Right atrium auricular region (tissue), 2 donors: ENCODE results near the gene GAL3ST1. TPM values are rescaled to one million over a fixed set of nuclear protein-coding genes. Genes with fewer than 3 reads are reported as not detected.

Experiments used
- DNase-seq: peaks from one replicate; pipeline ENCODE4 v3.0.0-alpha.2; 2019; ENCODE audit warnings: low spot score
- H3K27ac ChIP-seq, 2 donors: fragments of 200-600 bp; sonication (generic); 1 replicate in 1 of 2; 2 replicates in 1 of 2; pipeline ENCODE4 v1.5.1; 2016 to 2019
- H3K27me3 ChIP-seq, 2 donors: fragments of 200-600 bp; sonication (generic); one replicate each; pipeline versions ENCODE4 v1.5.1 to v1.6.0; 2017 to 2019
- H3K36me3 ChIP-seq: fragments of 200-600 bp; sonication (generic); one replicate; pipeline ENCODE4 v1.5.1; 2016
- H3K4me1 ChIP-seq, 2 donors: fragments of 200-600 bp; sonication (generic); one replicate each; pipeline versions ENCODE4 v1.5.1 to v1.6.0; 2017 to 2019
- H3K4me3 ChIP-seq, 2 donors: fragments of 200-600 bp; sonication (generic); 1 replicate in 1 of 2; 2 replicates in 1 of 2; pipeline ENCODE4 v1.5.1; 2017 to 2019; ENCODE audit warnings: mild to moderate bottlenecking in 1 of 2, moderate library complexity in 1 of 2
- H3K9me3 ChIP-seq, 2 donors: fragments of 200-600 bp; sonication (generic); one replicate each; pipeline ENCODE4 v1.5.1; 2019
- total RNA-seq, 2 donors: library from RNA; depleted of rRNA; stranded (reverse); fragments of >200 nt; gene quantifications; one replicate each; pipeline ENCODE4 v1.1.0, GENCODE V29; 2016
- TF ChIP-seq, protein P1 (sequence below), 2 donors: fragments of 200-600 bp; sonication (generic); IDR thresholded peaks; one replicate each; pipeline ENCODE4 v1.5.1; 2019; ENCODE audit warnings: antibody characterized with exemption in 2 of 2

GAL3ST1 gene
- total RNA-seq, 2 donors from 2014 or later = 0.33 to 1.7 TPM

DNA sequence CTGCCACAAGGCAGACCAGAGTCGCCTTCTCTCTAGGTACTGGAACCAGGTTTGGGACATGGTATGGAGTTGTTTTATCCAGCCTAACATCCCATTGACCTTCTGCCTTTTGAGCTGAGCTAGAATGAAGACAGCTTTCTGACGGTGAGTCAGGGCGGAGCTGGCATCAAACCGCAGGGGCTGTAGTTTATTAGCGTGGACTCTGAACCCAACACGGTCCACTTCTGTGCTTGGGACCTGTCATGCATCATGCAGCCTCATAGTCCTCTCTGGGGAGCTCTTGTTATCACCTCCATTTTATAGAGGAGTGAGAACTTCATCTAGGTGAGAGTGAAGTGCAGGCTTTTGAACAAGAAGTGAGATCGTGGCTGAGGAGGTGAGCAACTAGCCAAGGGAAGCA is 8.3 kb downstream of the GAL3ST1 start:
- no peaks in the 10 kb centered on the region for H3K27me3 ChIP-seq
- TF ChIP-seq, protein P1, sequence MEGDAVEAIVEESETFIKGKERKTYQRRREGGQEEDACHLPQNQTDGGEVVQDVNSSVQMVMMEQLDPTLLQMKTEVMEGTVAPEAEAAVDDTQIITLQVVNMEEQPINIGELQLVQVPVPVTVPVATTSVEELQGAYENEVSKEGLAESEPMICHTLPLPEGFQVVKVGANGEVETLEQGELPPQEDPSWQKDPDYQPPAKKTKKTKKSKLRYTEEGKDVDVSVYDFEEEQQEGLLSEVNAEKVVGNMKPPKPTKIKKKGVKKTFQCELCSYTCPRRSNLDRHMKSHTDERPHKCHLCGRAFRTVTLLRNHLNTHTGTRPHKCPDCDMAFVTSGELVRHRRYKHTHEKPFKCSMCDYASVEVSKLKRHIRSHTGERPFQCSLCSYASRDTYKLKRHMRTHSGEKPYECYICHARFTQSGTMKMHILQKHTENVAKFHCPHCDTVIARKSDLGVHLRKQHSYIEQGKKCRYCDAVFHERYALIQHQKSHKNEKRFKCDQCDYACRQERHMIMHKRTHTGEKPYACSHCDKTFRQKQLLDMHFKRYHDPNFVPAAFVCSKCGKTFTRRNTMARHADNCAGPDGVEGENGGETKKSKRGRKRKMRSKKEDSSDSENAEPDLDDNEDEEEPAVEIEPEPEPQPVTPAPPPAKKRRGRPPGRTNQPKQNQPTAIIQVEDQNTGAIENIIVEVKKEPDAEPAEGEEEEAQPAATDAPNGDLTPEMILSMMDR (IDR thresholded peaks at IDR 0.05) = no peak

DNA sequence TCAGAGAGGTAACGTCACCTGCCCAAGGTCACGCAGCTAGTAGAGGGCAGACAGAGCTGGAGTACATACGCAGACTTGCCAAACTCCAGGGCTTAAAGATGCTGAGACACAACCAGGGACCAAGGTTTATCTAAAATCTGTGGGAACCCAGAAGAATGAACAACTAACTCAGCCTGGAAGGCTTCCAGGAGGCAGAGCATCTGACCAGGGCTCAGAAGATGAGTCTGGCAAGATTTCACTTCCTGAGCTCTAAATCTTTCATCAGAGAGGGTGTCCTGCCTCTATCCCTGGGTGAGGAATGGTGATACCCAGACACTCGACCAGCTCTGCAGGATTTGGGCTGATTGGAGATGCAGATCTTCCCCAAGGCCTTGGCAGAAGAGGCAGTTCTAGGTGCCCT is 9.1 kb downstream of the GAL3ST1 start:
- no peak for DNase-seq
- H3K36me3 ChIP-seq = no peaks in the 10 kb centered on the region
- H3K27me3 ChIP-seq = no peaks in the 10 kb centered on the region
- H3K4me3 ChIP-seq = no peak overlapping the region
- H3K27ac ChIP-seq = no peak overlapping the region
- H3K9me3 ChIP-seq = no peaks in the 10 kb centered on the region
- TF ChIP-seq, protein P1 (IDR thresholded peaks at IDR 0.05) = no peak
- no peaks in the 10 kb centered on the region for H3K4me1 ChIP-seq

More for the DNA sequence above, 8.3 kb downstream of the GAL3ST1 start:
- no peak overlapping the region for H3K4me3 ChIP-seq
- H3K9me3 ChIP-seq = no peaks in the 10 kb centered on the region
- H3K4me1 ChIP-seq = no peaks in the 10 kb centered on the region
- H3K36me3 ChIP-seq = no peaks in the 10 kb centered on the region
- no peak overlapping the region for H3K27ac ChIP-seq
- no peak for DNase-seq

DNA sequence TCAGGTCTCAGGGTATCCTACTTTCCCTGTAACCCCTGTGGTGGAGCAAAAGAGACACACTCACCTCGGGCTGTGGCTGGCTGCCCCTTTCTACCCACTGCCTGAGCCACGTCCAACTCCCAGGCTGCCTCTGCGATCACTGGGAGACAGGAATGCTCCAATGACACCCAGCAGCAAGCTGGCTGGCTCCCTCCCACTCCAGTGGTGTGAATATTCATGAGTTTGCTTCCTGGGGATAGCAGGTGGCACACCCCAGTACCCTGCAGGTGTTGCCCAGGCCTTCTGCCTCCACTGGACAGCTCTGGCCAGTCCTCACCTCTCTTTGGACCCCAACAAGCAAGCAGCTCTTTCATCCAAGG is 9.7 kb downstream of the GAL3ST1 start:
- no peak overlapping the region for H3K4me3 ChIP-seq
- no peaks in the 10 kb centered on the region for H3K9me3 ChIP-seq
- no peaks in the 10 kb centered on the region for H3K27me3 ChIP-seq
- H3K4me1 ChIP-seq = no peaks in the 10 kb centered on the region
- no peak overlapping the region for H3K27ac ChIP-seq
- TF ChIP-seq, protein P1 (IDR thresholded peaks at IDR 0.05) = no peak
- H3K36me3 ChIP-seq = no peaks in the 10 kb centered on the region
- no peak for DNase-seq

DNA sequence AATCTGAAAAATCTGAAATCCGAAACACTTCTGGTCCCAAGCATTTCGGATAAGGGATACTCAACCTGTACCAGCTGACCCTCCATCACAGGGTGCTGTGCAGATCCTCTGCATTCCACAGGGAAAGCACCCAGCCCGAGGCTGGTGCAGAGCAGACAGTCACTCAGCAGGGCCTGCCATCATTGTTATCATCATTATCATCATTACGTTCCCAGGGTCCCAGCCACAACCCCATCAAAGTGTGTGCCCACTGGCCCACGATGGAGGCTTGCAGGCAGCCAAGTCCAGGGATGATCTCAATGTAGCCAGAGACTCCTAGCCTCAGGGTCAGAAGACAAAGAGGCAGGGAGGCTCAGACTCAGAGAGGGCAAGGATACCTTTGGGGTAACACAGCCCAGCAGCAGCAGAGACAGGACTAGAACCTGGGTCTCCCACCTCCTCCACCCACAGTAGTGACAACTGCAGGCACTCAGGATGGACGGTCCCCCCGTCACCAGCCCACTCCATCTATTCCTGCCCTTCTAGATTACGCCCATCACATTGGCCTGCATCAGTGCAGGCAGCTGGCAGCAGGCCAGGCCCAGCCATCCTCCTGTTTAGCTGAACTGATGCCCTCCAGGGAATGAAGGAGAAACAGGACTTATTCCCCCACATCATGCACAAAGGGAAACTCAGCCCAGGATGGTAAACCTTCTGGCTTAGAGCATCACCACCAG is 10.3 kb downstream of the GAL3ST1 start:
- TF ChIP-seq, protein P1 (IDR thresholded peaks at IDR 0.05) = no peak
- no peak for DNase-seq
- Histone ChIP-seq H3K27ac (no peak overlapping the region), H3K36me3 (no peaks in the 10 kb centered on the region), H3K27me3 (no peaks in the 10 kb centered on the region), H3K4me3 (no peak overlapping the region), H3K4me1 (no peaks in the 10 kb centered on the region), H3K9me3 (no peaks in the 10 kb centered on the region)

DNA sequence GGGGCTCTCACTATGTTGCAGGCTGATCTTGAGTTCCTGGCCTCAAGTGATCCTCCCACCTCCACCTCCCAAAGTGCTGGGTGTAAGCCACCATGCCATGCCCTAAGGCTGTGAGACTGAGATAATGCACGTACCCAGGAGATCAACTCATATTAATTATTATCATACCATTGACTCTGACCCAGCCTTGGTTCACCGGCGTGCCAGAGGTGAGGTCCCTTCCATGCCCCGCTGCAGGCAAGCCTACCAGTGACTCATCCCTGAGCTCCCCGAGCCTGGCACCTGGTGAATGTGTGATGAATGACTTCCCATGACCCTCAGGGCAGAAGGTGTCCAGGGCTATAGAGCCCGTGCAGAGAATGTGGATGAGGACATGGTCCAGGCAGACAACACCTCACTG is 12.1 kb downstream of the GAL3ST1 start:
- Histone ChIP-seq H3K27me3 (no peaks in the 10 kb centered on the region), H3K9me3 (no peaks in the 10 kb centered on the region), H3K4me1 (no peaks in the 10 kb centered on the region), H3K36me3 (no peaks in the 10 kb centered on the region), H3K4me3 (no peak overlapping the region), H3K27ac (no peak overlapping the region)
- TF ChIP-seq, protein P1 (IDR thresholded peaks at IDR 0.05) = no peak
- no peak for DNase-seq
